ENCODE results near the gene MATN1. TPM values are rescaled to one million over a fixed set of nuclear protein-coding genes. Genes with fewer than 3 reads are reported as not detected.

MATN1 gene
- polyA plus RNA-seq, 1 donor (not counting 4 experiments of a cell fraction or from before 2014, with no cell fraction given): 0.05 TPM

GRCh38 chr1:30721341-30721793, 2.0 kb downstream of the MATN1 start:
- H3K9me3 ChIP-seq (ENCODE audit: control insufficient read depth, low read depth, low read length): no peaks in the 10 kb centered on the region
- dilution Hi-C loops (cut with MboI; ENCODE audit: extremely low pct_ligation_motif_present, low sequenced_read_pairs): no loop called here
- H2AFZ ChIP-seq (ENCODE audit: control insufficient read depth, low read length): no peak overlapping the region
- no peaks in the 10 kb centered on the region for H3K79me2 ChIP-seq (ENCODE audit: control insufficient read depth, insufficient read depth, low read length)
- no peak overlapping the region for H3K27ac ChIP-seq (ENCODE audit: control insufficient read depth, insufficient read depth, low read length)
- no peak overlapping the region for H3K9ac ChIP-seq (ENCODE audit: control insufficient read depth, extremely low read depth, insufficient read depth, low read length)
- H3K27me3 ChIP-seq (ENCODE audit: control insufficient read depth, extremely low read depth, insufficient read depth, low read length): no peaks in the 10 kb centered on the region
- no peaks in the 10 kb centered on the region for H3K9me1 ChIP-seq (ENCODE audit: control insufficient read depth, extremely low read depth, insufficient read depth, low read length)
- FAIRE-seq: no peak
- DNase-seq (ENCODE audit: low read depth, low spot score): no peak
- H3K4me1 ChIP-seq (ENCODE audit: control insufficient read depth, extremely low read depth, insufficient read depth, low read length): peaks cover 11% of the 10 kb centered on the region
- H3K4me2 ChIP-seq (ENCODE audit: control insufficient read depth, extremely low read depth, insufficient read depth, low read depth, low read length): no peak overlapping the region
- no peaks in the 10 kb centered on the region for H4K20me1 ChIP-seq (ENCODE audit: control insufficient read depth, extremely low read depth, insufficient read depth, low read length)
- no peak for TF ChIP-seq CTCF (optimal IDR thresholded peaks at IDR 0.05 in 1 of 3, IDR thresholded peaks at IDR 0.05 in 1 of 3, conservative IDR thresholded peaks at IDR 0.05 in 1 of 3; ENCODE audit: extremely low read depth in 1 of 3, insufficient read depth in 2 of 3, low read length in 3 of 3)
- peaks cover 0 to 2% of the 10 kb centered on the region in 2 experiments for H3K36me3 ChIP-seq (ENCODE audit: control insufficient read depth in 2 of 2, extremely low read depth in 1 of 2, insufficient read depth in 2 of 2, low read length in 2 of 2)
- no peak overlapping the region for H3K4me3 ChIP-seq (ENCODE audit: control insufficient read depth in 2 of 3, extremely low read depth in 1 of 3, insufficient read depth in 2 of 3, low read depth in 1 of 3, low read length in 3 of 3)

- Histone ChIP-seq H3K9me1 (ENCODE audit: control insufficient read depth, extremely low read depth, insufficient read depth, low read length) (no peaks in the 10 kb centered on the region), H2AFZ (ENCODE audit: control insufficient read depth, low read length) (no peak overlapping the region), H3K4me3 (ENCODE audit: control insufficient read depth in 2 of 3, extremely low read depth in 1 of 3, insufficient read depth in 2 of 3, low read depth in 1 of 3, low read length in 3 of 3) (no peak overlapping the region), H3K36me3 (ENCODE audit: control insufficient read depth in 2 of 2, extremely low read depth in 1 of 2, insufficient read depth in 2 of 2, low read length in 2 of 2) (peaks cover 0 to 2% of the 10 kb centered on the region in 2 experiments), H4K20me1 (ENCODE audit: control insufficient read depth, extremely low read depth, insufficient read depth, low read length) (no peaks in the 10 kb centered on the region), H3K4me2 (ENCODE audit: control insufficient read depth, extremely low read depth, insufficient read depth, low read depth, low read length) (no peak overlapping the region), H3K79me2 (ENCODE audit: control insufficient read depth, insufficient read depth, low read length) (no peaks in the 10 kb centered on the region), H3K27ac (ENCODE audit: control insufficient read depth, insufficient read depth, low read length) (no peak overlapping the region), H3K27me3 (ENCODE audit: control insufficient read depth, extremely low read depth, insufficient read depth, low read length) (no peaks in the 10 kb centered on the region), H3K9me3 (ENCODE audit: control insufficient read depth, low read depth, low read length) (no peaks in the 10 kb centered on the region), H3K4me1 (ENCODE audit: control insufficient read depth, extremely low read depth, insufficient read depth, low read length) (peaks cover 11% of the 10 kb centered on the region), H3K9ac (ENCODE audit: control insufficient read depth, extremely low read depth, insufficient read depth, low read length) (no peak overlapping the region)
- dilution Hi-C loops (cut with MboI; ENCODE audit: extremely low pct_ligation_motif_present, low sequenced_read_pairs): no loop called here
- DNase-seq (ENCODE audit: low read depth, low spot score) (no peak), FAIRE-seq (no peak)
- TF ChIP-seq CTCF (optimal IDR thresholded peaks at IDR 0.05 in 1 of 3, IDR thresholded peaks at IDR 0.05 in 1 of 3, conservative IDR thresholded peaks at IDR 0.05 in 1 of 3; ENCODE audit: extremely low read depth in 1 of 3, insufficient read depth in 2 of 3, low read length in 3 of 3) (no peak), EZH2 (IDR thresholded peaks at IDR 0.05; ENCODE audit: low read length) (no peak)
These were observed 2.8 kb downstream of the MATN1 start for GRCh38 chr1:30720271-30721223.

Data from keratinocyte (primary cell).